ENCODE data around the gene CKAP2.
A peak's percentile ranks its signal among the peaks of the same experiment; 100 is the strongest.

Gene CKAP2

DNA sequence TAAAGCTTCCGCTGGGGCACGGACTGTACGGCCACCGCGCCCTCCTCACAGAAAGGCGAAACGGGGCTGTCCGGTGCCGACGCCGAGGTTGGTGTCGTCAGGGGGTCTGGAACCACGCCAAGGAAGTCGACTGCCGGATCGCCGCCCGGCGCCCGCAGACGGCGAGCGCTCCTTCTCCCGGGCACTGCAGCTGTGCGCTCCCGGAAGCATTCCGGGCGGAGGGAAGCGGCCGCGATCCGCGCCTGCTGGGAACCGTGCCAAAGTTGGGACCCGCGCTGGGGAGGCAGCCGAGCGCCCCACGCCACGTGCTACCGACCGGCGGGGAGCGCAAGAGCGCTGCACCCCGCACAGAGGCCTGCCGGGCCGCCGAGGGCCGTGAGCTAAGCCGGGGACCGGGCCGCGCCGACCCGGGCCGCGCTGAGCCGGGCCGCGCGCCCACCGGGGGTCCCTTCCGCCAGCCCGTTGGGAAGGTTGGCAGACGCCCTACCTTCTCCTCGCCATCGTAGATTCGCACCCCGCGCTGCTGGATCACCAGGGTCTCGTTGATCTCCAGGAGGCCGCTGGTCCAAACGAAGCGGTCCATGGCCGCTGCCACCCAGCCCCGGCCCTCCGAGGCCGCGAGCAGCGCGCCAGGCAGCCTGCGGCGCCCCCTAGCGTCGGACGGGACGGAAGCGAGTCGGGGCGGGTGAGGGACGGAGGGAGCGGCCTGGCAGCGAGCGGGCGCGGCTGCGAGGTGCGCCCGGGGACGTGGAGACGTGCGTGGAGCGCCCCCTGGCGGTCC, 5.1 kb upstream of the CKAP2 start, which contains the start of gene VPS36 (continued):
- peak; percentile 92 for TF ChIP-seq IKZF3 (tag by site-specific recombination; IDR thresholded peaks at IDR 0.05)
- peak; percentile 60; the same call in 1 of the 2 replicates for TF ChIP-seq ZEB2 (tag by site-specific recombination; IDR thresholded peaks at IDR 0.05)
- no peak; the same call in 1 of the 2 replicates for TF ChIP-seq ZXDB (tag by site-specific recombination; IDR thresholded peaks at IDR 0.05)
- peak; percentile 72; the same call in 1 of the 2 replicates for TF ChIP-seq GLIS2 (tag by site-specific recombination; IDR thresholded peaks at IDR 0.05)
- peak; percentile 47; the same call in 1 of the 2 replicates for TF ChIP-seq ZNF654 (tag by site-specific recombination; IDR thresholded peaks at IDR 0.05; ENCODE audit: low read depth)

GRCh38 chr13:52450793-52451116, 4.5 kb upstream of the CKAP2 start:
- H3K9me3 ChIP-seq (ENCODE audit: control insufficient read depth, insufficient read depth, low read depth, low read length) = no peaks in the 10 kb centered on the region
- TF ChIP-seq ZNF221 (tag by site-specific recombination; IDR thresholded peaks at IDR 0.05; ENCODE audit: borderline replicate concordance) (no peak), SP7 (tag by site-specific recombination; IDR thresholded peaks at IDR 0.05) (peak; percentile 38; the same call in 1 of the 2 replicates), SETDB1 (IDR thresholded peaks at IDR 0.05; ENCODE audit: insufficient read length, low read length) (peak; percentile 17), ZFP69B (tag by site-specific recombination; IDR thresholded peaks at IDR 0.05) (0 out of 2 replicates have a peak, but pooled peaks have one; percentile 6), ZNF544 (tag by site-specific recombination; IDR thresholded peaks at IDR 0.05) (no peak), ZNF394 (tag by site-specific recombination; IDR thresholded peaks at IDR 0.05; ENCODE audit: borderline replicate concordance) (peak; percentile 25; the same call in 1 of the 2 replicates), ZNF610 (tag by site-specific recombination; IDR thresholded peaks at IDR 0.05; ENCODE audit: borderline replicate concordance) (0 out of 2 replicates have a peak, but pooled peaks have one; percentile 71)
- peaks cover 12% of the 10 kb centered on the region for H3K4me1 ChIP-seq (ENCODE audit: control insufficient read depth, insufficient read depth, low read length)
- no peak overlapping the region for H3K27ac ChIP-seq (ENCODE audit: extremely low read depth, low read depth, low read length)
- no peak overlapping the region; the same call in 1 of the 2 replicates for H3K4me3 ChIP-seq (ENCODE audit: low read depth, low read length)
- ChIA-PET POLR2A (interaction anchor here (0.5 to 1.4 kb wide), 6 partner anchors 24 to 441 kb away, joined by 3 to 5 read pairs (median 4); partner anchors contain the start of gene ALG11), CTCF (interaction anchor here (0.5 to 3.8 kb wide), 37 partner anchors 8 to 1026 kb away, joined by 3 to 20 read pairs (median 4); partner anchors contain the start of genes NEK3 and NEK5)
- no peaks in the 10 kb centered on the region; a peak in 1 of 3 replicates for H3K36me3 ChIP-seq (ENCODE audit: control insufficient read depth in 2 of 2, insufficient read depth in 1 of 2, low read length in 2 of 2)

GRCh38 chr13:52451135-52451804, 4.0 kb upstream of the CKAP2 start:
- CTCF ChIA-PET = interaction anchor here (0.5 to 3.8 kb wide), 37 partner anchors 8 to 1026 kb away, joined by 3 to 20 read pairs (median 4); partner anchors contain the start of genes NEK3 and NEK5
- H3K4me1 ChIP-seq (ENCODE audit: control insufficient read depth, insufficient read depth, low read length) = peaks cover 12% of the 10 kb centered on the region
- POLR2A ChIA-PET = interaction anchor here (0.5 to 1.4 kb wide), 6 partner anchors 24 to 442 kb away, joined by 3 to 5 read pairs (median 4); partner anchors contain the start of gene ALG11
- H3K9me3 ChIP-seq (ENCODE audit: control insufficient read depth, insufficient read depth, low read depth, low read length) = no peaks in the 10 kb centered on the region
- TF ChIP-seq ZNF157 (tag by site-specific recombination; IDR thresholded peaks at IDR 0.05) = no peak
- TF ChIP-seq, protein P1, sequence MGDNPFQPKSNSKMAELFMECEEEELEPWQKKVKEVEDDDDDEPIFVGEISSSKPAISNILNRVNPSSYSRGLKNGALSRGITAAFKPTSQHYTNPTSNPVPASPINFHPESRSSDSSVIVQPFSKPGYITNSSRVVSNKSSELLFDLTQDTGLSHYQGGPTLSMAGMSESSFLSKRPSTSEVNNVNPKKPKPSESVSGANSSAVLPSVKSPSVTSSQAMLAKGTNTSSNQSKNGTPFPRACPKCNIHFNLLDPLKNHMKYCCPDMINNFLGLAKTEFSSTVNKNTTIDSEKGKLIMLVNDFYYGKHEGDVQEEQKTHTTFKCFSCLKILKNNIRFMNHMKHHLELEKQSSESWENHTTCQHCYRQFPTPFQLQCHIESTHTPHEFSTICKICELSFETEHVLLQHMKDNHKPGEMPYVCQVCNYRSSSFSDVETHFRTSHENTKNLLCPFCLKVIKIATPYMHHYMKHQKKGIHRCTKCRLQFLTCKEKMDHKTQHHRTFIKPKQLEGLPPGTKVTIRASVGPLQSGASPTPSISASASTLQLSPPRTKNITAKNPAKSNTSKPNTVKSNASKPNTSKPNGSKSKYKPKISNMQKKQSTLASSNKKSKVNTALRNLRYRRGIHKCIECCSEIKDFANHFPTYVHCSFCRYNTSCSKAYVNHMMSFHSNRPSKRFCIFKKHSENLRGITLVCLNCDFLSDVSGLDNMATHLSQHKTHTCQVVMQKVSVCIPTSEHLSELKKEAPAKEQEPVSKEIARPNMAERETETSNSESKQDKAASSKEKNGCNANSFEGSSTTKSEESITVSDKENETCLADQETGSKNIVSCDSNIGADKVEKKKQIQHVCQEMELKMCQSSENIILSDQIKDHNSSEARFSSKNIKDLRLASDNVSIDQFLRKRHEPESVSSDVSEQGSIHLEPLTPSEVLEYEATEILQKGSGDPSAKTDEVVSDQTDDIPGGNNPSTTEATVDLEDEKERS (tag by site-specific recombination; IDR thresholded peaks at IDR 0.05) = no peak
- peaks cover 0 to 3% of the 10 kb centered on the region in 2 experiments; a peak in 2 of 3 replicates for H3K36me3 ChIP-seq (ENCODE audit: control insufficient read depth in 2 of 2, insufficient read depth in 1 of 2, low read length in 2 of 2)
- H3K4me3 ChIP-seq (ENCODE audit: low read depth, low read length) = no peak overlapping the region
- no peak overlapping the region for H3K27ac ChIP-seq (ENCODE audit: extremely low read depth, low read depth, low read length)

DNA sequence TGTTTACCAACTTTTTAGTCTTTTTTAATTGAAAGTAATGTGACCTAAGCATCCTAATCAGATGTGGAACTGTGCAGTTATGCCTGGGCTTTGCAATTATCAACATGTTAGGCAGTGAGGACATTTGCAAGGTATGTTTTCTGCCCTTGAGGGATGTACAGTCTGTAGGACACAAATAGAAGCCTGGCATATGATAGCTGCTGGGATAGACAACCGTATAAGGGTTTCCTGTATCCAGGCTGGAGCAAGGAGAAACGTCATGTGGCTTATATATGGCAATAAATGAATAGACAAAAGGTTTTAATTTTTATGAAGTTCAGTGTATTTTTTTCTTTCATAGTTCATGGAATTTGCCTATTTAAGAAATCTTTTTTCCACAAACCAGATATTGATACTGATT, 2.8 kb upstream of the CKAP2 start:
- Histone ChIP-seq H3K9me3 (ENCODE audit: control insufficient read depth, insufficient read depth, low read depth, low read length) (no peaks in the 10 kb centered on the region), H3K4me1 (ENCODE audit: control insufficient read depth, insufficient read depth, low read length) (peaks cover 19% of the 10 kb centered on the region), H3K4me3 (ENCODE audit: low read depth, low read length) (no peak overlapping the region), H3K27ac (ENCODE audit: extremely low read depth, low read depth, low read length) (no peak overlapping the region), H3K36me3 (ENCODE audit: control insufficient read depth in 2 of 2, insufficient read depth in 1 of 2, low read length in 2 of 2) (peaks cover 9 to 15% of the 10 kb centered on the region in 2 experiments)
- POLR2A ChIA-PET = no interaction called here
- CTCF ChIA-PET = interaction anchor here (0.7 to 3.8 kb wide), 2 partner anchors 21 to 109 kb away, joined by 3 to 20 read pairs; no protein-coding TSS in a partner anchor
- TF ChIP-seq ZNF776 (tag by site-specific recombination; IDR thresholded peaks at IDR 0.05; ENCODE audit: borderline replicate concordance) (no peak), MEIS1 (CRISPR knock-in tag; IDR thresholded peaks at IDR 0.05; ENCODE audit: borderline replicate concordance) (no peak), ZBTB7A (tag by site-specific recombination; IDR thresholded peaks at IDR 0.05; ENCODE audit: low read depth) (no peak), YY1 (tag by site-specific recombination; IDR thresholded peaks at IDR 0.05) (no peak), ZNF202 (tag by site-specific recombination; IDR thresholded peaks at IDR 0.05; ENCODE audit: borderline replicate concordance) (no peak), ZNF561 (tag by site-specific recombination; IDR thresholded peaks at IDR 0.05; ENCODE audit: borderline replicate concordance) (no peak), ZNF10 (tag by site-specific recombination; IDR thresholded peaks at IDR 0.05) (no peak), ZFHX2 (tag by site-specific recombination; conservative IDR thresholded peaks at IDR 0.05) (no peak), ZNF473 (tag by site-specific recombination; IDR thresholded peaks at IDR 0.05) (no peak), TCF7L2 (IDR thresholded peaks at IDR 0.05; ENCODE audit: borderline replicate concordance, low read depth, low read length) (no peak), ZNF610 (tag by site-specific recombination; IDR thresholded peaks at IDR 0.05; ENCODE audit: borderline replicate concordance) (no peak), FEZF1 (tag by site-specific recombination; IDR thresholded peaks at IDR 0.05) (no peak), KLF9 (tag by site-specific recombination; IDR thresholded peaks at IDR 0.05; ENCODE audit: low read depth) (no peak)

Data from HEK293 (cell line).